Calu3 (cell line): Measurements from ENCODE around the gene CKS2. TPM values are rescaled to one million over a fixed set of nuclear protein-coding genes. Genes with fewer than 3 reads are reported as not detected.
"Not testable (repeated sequence)": the region's sequence is repeated elsewhere in the genome, so short reads cannot be mapped to it uniquely, and the experiment has no call there.

ENCODE experiments used
- BruUV-seq: library from RNA; stranded (reverse); fragments of 400-500 nt; replicated peaks from 2 replicates; lab custom pipeline; 2021; lab: Mats Ljungman, UMichigan
- CTCF ChIA-PET: fragments of 300-600 bp; sonication (Branson Sonifier 250); formaldehyde crosslinking; loops from one replicate; lab custom pipeline; 2022; ENCODE audit warnings: antibody characterized with exemption; lab: Charles Lee
- DNase-seq: peaks from one replicate; pipeline ENCODE4 v3.0.0; 2022
- H3K27ac Mint-ChIP-seq: one replicate; pipeline ENCODE4 v1.8.0; 2022; ENCODE audit warnings: mixed read lengths; ENCODE audit not compliant: unreplicated experiment
- H3K27me3 Mint-ChIP-seq: one replicate; pipeline ENCODE4 v1.8.0; 2022; ENCODE audit warnings: mixed read lengths; ENCODE audit not compliant: unreplicated experiment
- H3K36me3 Mint-ChIP-seq: one replicate; pipeline ENCODE4 v1.8.0; 2022; ENCODE audit warnings: mild to moderate bottlenecking, moderate library complexity, mixed read lengths; ENCODE audit not compliant: insufficient read depth, unreplicated experiment
- H3K4me1 Mint-ChIP-seq: one replicate; pipeline ENCODE4 v1.8.0; 2022; ENCODE audit warnings: mild to moderate bottlenecking, low read depth, mixed read lengths; ENCODE audit not compliant: unreplicated experiment
- H3K4me3 Mint-ChIP-seq: one replicate; pipeline ENCODE4 v1.8.0; 2022; ENCODE audit warnings: mild to moderate bottlenecking, low read depth, moderate library complexity, mixed read lengths; ENCODE audit not compliant: unreplicated experiment
- H3K9me3 Mint-ChIP-seq: one replicate; pipeline ENCODE4 v1.8.0; 2022; ENCODE audit warnings: low read depth, mixed read lengths; ENCODE audit not compliant: unreplicated experiment
- intact Hi-C: fragments of 100-400 bp; cut with micrococcal nuclease; formaldehyde crosslinking; loops from one replicate; pipeline ENCODE4 v1.10.0; 2022; ENCODE audit not compliant: unreplicated experiment
- total RNA-seq: library from RNA; stranded (reverse); gene quantifications from 2 replicates; pipeline ENCODE4 v1.2.3, GENCODE V29; 2022
- TF ChIP-seq, protein P1 (sequence below): fragments of 200-600 bp; IDR thresholded peaks from one replicate; pipeline ENCODE4 v1.8.0; 2022; ENCODE audit warnings: antibody characterized with exemption; ENCODE audit not compliant: unreplicated experiment

The CKS2 gene
- total RNA-seq, 1 experiment from 2014 or later: 116 TPM

DNA sequence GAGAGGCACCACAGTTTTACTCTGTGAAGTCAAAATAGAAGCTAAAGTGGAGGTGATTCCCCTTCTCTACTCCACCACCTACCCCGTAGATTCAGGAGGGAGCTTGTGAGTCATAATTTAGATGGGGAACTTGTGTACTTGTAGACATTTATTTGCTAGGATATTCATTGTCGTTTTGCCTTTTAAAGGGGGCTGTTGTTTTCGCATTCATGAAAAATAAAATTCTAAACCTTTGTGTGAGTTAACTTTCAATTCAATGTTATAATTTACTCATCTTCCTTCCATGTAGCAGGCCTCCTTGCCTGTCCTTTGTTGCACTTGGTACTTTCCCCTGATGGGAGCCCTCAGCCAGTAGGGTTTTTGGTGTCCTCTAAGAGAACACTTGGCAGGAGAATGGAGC, 29.3 kb downstream of the CKS2 start:
- DNase-seq: no peak
- Mint-ChIP-seq H3K27me3 (no peaks in the 10 kb centered on the region), H3K36me3 (peaks cover 8% of the 10 kb centered on the region), H3K4me1 (no peaks in the 10 kb centered on the region), H3K4me3 (no peak overlapping the region), H3K27ac (no peak overlapping the region), H3K9me3 (no peaks in the 10 kb centered on the region)
- CTCF ChIA-PET: no interaction called here
- intact Hi-C loops: no loop called here
- TF ChIP-seq, protein P1, sequence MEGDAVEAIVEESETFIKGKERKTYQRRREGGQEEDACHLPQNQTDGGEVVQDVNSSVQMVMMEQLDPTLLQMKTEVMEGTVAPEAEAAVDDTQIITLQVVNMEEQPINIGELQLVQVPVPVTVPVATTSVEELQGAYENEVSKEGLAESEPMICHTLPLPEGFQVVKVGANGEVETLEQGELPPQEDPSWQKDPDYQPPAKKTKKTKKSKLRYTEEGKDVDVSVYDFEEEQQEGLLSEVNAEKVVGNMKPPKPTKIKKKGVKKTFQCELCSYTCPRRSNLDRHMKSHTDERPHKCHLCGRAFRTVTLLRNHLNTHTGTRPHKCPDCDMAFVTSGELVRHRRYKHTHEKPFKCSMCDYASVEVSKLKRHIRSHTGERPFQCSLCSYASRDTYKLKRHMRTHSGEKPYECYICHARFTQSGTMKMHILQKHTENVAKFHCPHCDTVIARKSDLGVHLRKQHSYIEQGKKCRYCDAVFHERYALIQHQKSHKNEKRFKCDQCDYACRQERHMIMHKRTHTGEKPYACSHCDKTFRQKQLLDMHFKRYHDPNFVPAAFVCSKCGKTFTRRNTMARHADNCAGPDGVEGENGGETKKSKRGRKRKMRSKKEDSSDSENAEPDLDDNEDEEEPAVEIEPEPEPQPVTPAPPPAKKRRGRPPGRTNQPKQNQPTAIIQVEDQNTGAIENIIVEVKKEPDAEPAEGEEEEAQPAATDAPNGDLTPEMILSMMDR: no peak
- no TSS peak for BruUV-seq

DNA sequence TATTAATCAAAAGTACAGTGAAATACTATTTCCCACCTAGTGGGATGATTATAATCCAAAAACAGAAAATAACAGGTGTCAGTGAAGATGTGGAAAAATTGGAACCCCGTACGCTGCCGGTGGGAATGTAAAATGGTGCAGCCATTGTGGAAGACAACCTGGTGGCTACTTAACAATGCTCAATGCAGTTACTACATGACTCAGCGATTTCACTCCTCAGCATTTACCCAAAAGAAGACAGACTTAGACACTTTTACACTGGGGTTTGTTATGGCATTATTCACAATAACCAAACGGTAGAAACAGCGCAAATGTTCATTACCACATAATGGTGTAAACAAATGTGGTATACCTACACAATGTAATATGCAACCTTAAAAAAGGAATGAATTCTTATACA, 31.2 kb downstream of the CKS2 start:
- no peak overlapping the region for H3K27ac Mint-ChIP-seq
- no peaks in the 10 kb centered on the region for H3K9me3 Mint-ChIP-seq
- H3K36me3 Mint-ChIP-seq: peaks cover 18% of the 10 kb centered on the region
- intact Hi-C loops: no loop called here
- H3K27me3 Mint-ChIP-seq: no peaks in the 10 kb centered on the region
- no peak for DNase-seq
- H3K4me3 Mint-ChIP-seq: no peak overlapping the region
- CTCF ChIA-PET: no interaction called here
- H3K4me1 Mint-ChIP-seq: no peaks in the 10 kb centered on the region
- TF ChIP-seq, protein P1: no peak
- BruUV-seq: no TSS peak

DNA sequence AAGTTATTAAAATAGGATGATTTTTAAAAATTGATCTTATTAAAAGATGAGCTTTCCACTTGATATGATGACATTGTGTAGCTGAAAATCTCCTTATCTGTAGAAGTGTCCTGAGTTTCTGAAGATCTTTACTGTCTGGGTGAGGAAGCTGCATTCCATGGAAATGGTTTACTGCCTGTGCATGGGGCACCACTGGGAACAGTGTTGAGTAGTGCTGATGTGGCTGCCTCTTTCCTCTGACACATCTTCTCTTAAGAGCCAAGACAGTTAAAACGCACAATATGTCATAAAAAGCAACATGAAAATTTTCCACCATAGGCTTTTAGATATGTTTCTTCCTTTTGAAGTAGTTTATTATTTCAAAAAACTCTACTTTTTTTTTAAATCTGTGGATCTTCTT, 32.0 kb downstream of the CKS2 start:
- intact Hi-C loops: no loop called here
- no TSS peak for BruUV-seq
- TF ChIP-seq, protein P1: no peak
- Mint-ChIP-seq H3K36me3 (peaks cover 18% of the 10 kb centered on the region), H3K4me1 (no peaks in the 10 kb centered on the region), H3K4me3 (no peak overlapping the region), H3K27ac (no peak overlapping the region), H3K27me3 (no peaks in the 10 kb centered on the region), H3K9me3 (no peaks in the 10 kb centered on the region)
- CTCF ChIA-PET: no interaction called here
- DNase-seq: no peak

DNA sequence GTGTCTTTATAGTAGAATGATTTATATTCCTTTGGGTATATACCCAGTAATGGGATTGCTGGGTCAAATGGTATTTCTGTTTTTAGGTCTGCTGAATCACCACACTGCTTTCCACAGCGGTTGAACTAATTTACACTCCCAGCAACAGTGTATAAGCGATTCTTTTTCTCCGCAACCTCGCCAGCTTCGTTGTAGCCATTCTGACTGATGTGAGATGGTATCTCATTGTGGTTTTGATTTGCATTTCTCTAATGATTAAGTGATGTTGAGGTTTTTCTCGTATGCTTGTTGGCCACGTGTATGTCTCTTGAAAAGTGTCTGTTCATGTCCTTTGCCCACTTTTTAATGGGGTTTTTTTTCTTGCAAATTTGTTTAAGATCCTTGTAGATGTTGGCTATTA, 32.8 kb downstream of the CKS2 start:
- H3K4me3 Mint-ChIP-seq, H3K27ac Mint-ChIP-seq, H3K9me3 Mint-ChIP-seq, CTCF ChIA-PET, BruUV-seq, H3K4me1 Mint-ChIP-seq, DNase-seq, intact Hi-C loops, H3K27me3 Mint-ChIP-seq: not testable (repeated sequence)
- H3K36me3 Mint-ChIP-seq: peaks cover 18% of the 10 kb centered on the region

DNA sequence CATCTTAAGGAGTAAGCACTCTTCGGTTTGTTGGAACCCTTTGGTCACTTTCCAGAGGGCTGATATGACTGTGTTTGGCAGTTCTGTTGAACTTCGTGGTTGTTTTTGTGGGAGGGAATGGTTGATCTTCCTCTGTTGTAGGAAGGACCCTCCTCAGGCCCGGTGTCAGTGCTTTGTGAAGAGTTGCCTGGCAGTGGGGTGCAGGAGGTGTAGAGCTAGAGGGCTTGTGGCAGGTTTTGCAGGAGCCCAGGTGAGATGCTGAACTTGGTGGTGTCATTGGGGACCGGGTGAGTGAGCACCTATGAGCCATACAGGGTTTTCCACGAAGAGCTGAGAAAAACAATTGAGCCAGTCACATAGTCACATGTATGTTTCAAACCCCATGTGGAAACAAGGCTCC, 34.5 kb downstream of the CKS2 start:
- intact Hi-C loops: no loop called here
- H3K4me1 Mint-ChIP-seq: no peaks in the 10 kb centered on the region
- H3K9me3 Mint-ChIP-seq: no peaks in the 10 kb centered on the region
- TF ChIP-seq, protein P1: no peak
- peaks cover 22% of the 10 kb centered on the region for H3K36me3 Mint-ChIP-seq
- no peaks in the 10 kb centered on the region for H3K27me3 Mint-ChIP-seq
- DNase-seq: no peak
- no peak overlapping the region for H3K4me3 Mint-ChIP-seq
- CTCF ChIA-PET: no interaction called here
- no peak overlapping the region for H3K27ac Mint-ChIP-seq
- no TSS peak for BruUV-seq
